ENCODE data around the gene KATNIP. TPM values are rescaled to one million over a fixed set of nuclear protein-coding genes. Genes with fewer than 3 reads are reported as not detected.

KATNIP gene
- total RNA-seq, 1 experiment from 2014 or later = 21.5 TPM

DNA sequence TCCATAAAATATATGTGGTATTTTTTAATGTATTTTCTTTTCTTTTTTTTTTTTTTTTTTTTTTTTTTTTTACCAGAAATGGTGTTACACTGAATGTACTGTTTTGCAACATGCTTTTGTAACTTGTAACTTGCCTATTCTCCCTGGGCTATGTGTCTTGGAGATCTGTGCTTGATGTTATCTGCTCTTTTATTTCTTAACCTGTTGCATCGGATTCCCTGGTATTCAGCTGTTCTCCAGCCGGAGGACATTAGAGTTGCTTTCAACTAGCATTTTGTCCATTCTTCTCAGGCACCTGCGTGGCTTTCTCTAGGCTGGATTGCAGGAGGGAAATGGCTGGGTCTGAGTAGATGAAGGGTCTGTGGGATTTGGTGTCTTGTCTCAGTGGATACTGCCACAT, 47.4 kb downstream of the KATNIP start:
- no peak overlapping the region for H3K27ac Mint-ChIP-seq (ENCODE audit: unreplicated experiment)
- Histone ChIP-seq H3K27me3 (replicated peaks; ENCODE audit: control insufficient read depth, insufficient read depth, low read length) (no peaks in the 10 kb centered on the region), H3K4me1 (no peaks in the 10 kb centered on the region), H3K36me3 (ENCODE audit: control insufficient read depth, insufficient read depth, low read length) (no peaks in the 10 kb centered on the region), H3K4me3 (ENCODE audit: low read depth, low read length) (no peak overlapping the region), H3K9me3 (no peaks in the 10 kb centered on the region)
- BruUV-seq (replicated peaks) = no TSS peak
- H3K36me3 Mint-ChIP-seq (ENCODE audit: insufficient read depth, unreplicated experiment) = no peaks in the 10 kb centered on the region
- H3K4me3 Mint-ChIP-seq (ENCODE audit: unreplicated experiment) = no peak overlapping the region
- no peaks in the 10 kb centered on the region for H3K27me3 Mint-ChIP-seq (ENCODE audit: insufficient read depth, unreplicated experiment)
- no peaks in the 10 kb centered on the region for H3K4me1 Mint-ChIP-seq (ENCODE audit: low read depth, unreplicated experiment)
- no peaks in the 10 kb centered on the region for H3K9me3 Mint-ChIP-seq (ENCODE audit: unreplicated experiment)
- TF ChIP-seq, protein P1, sequence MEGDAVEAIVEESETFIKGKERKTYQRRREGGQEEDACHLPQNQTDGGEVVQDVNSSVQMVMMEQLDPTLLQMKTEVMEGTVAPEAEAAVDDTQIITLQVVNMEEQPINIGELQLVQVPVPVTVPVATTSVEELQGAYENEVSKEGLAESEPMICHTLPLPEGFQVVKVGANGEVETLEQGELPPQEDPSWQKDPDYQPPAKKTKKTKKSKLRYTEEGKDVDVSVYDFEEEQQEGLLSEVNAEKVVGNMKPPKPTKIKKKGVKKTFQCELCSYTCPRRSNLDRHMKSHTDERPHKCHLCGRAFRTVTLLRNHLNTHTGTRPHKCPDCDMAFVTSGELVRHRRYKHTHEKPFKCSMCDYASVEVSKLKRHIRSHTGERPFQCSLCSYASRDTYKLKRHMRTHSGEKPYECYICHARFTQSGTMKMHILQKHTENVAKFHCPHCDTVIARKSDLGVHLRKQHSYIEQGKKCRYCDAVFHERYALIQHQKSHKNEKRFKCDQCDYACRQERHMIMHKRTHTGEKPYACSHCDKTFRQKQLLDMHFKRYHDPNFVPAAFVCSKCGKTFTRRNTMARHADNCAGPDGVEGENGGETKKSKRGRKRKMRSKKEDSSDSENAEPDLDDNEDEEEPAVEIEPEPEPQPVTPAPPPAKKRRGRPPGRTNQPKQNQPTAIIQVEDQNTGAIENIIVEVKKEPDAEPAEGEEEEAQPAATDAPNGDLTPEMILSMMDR (IDR thresholded peaks at IDR 0.05; ENCODE audit: insufficient read depth in 1 of 2, low read depth in 1 of 2, low read length in 1 of 2, severe bottlenecking in 1 of 2, unreplicated experiment in 1 of 2) = no peak
- no peak for DNase-seq
- POLR2A ChIA-PET = no interaction called here
- CTCF ChIA-PET = no interaction called here
- intact Hi-C loops (cut with micrococcal nuclease; ENCODE audit: unreplicated experiment) = no loop called here

DNA sequence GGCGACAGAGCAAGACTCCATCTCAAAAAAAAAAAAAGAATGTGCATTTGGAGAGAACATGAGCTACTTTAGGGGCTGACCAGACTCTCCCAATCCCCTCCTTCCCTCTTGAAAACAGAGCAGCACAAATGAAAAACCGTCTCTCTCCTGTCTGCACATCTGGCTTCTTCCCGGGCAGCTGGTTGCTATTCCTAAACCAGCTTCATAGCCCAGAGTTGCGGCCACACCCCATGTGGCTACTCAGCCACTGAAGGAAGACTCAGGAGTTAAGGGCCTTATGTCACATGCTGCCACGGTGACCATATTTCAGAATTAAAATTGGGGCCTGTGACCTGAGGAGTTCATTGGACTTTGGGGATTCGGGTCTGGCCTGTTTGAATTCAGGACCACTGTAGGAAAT, 48.3 kb downstream of the KATNIP start:
- Mint-ChIP-seq H3K9me3 (ENCODE audit: unreplicated experiment) (no peaks in the 10 kb centered on the region), H3K27me3 (ENCODE audit: insufficient read depth, unreplicated experiment) (no peaks in the 10 kb centered on the region), H3K4me3 (ENCODE audit: unreplicated experiment) (no peak overlapping the region), H3K4me1 (ENCODE audit: low read depth, unreplicated experiment) (no peaks in the 10 kb centered on the region), H3K27ac (ENCODE audit: unreplicated experiment) (no peak overlapping the region), H3K36me3 (ENCODE audit: insufficient read depth, unreplicated experiment) (no peaks in the 10 kb centered on the region)
- Histone ChIP-seq H3K9me3 (no peaks in the 10 kb centered on the region), H3K36me3 (ENCODE audit: control insufficient read depth, insufficient read depth, low read length) (no peaks in the 10 kb centered on the region), H3K27me3 (replicated peaks; ENCODE audit: control insufficient read depth, insufficient read depth, low read length) (no peaks in the 10 kb centered on the region), H3K4me3 (ENCODE audit: low read depth, low read length) (no peak overlapping the region), H3K4me1 (no peaks in the 10 kb centered on the region)
- intact Hi-C loops (cut with micrococcal nuclease; ENCODE audit: unreplicated experiment) = no loop called here
- no peak for DNase-seq
- BruUV-seq (replicated peaks) = no TSS peak
- ChIA-PET POLR2A (no interaction called here), CTCF (no interaction called here)
- TF ChIP-seq, protein P1 (IDR thresholded peaks at IDR 0.05; ENCODE audit: insufficient read depth in 1 of 2, low read depth in 1 of 2, low read length in 1 of 2, severe bottlenecking in 1 of 2, unreplicated experiment in 1 of 2) = no peak

DNA sequence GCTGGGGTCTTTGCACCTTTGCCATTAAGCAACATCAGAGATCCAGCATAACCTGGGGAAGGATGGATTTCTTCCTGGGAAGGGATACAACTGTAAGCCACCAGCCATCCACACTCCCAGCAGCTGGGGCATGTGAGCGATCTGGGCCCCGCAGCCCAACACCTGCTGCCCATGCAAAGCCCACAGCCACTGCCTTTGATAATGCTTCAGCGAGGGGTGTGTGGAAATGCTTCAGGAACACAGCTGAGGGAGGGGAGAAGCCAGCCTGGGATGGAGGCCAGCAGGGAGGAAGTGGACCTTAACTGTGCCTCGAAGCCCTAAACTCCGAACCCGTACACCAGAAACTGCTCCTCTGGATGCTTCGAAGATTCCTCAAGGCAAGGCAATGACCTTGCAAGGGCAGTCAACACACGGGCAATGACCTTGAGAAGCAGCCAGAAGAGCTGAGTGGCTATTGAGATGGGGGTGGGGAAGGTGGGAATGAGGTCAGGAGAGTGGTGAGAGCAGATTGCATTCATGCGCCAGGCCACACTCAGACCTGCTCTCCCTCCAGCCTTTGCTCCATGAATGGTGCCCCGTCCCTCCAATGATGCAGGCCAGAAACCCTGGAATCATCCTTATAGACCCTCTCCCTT, 49.1 kb downstream of the KATNIP start:
- DNase-seq = no peak
- intact Hi-C loops (cut with micrococcal nuclease; ENCODE audit: unreplicated experiment) = no loop called here
- H3K27me3 Mint-ChIP-seq (ENCODE audit: insufficient read depth, unreplicated experiment) = no peaks in the 10 kb centered on the region
- H3K36me3 ChIP-seq (ENCODE audit: control insufficient read depth, insufficient read depth, low read length) = no peaks in the 10 kb centered on the region
- CTCF ChIA-PET = no interaction called here
- no peaks in the 10 kb centered on the region for H3K4me1 Mint-ChIP-seq (ENCODE audit: low read depth, unreplicated experiment)
- no peaks in the 10 kb centered on the region for H3K36me3 Mint-ChIP-seq (ENCODE audit: insufficient read depth, unreplicated experiment)
- POLR2A ChIA-PET = no interaction called here
- no peaks in the 10 kb centered on the region for H3K9me3 ChIP-seq
- no peak overlapping the region for H3K27ac Mint-ChIP-seq (ENCODE audit: unreplicated experiment)
- no peaks in the 10 kb centered on the region for H3K27me3 ChIP-seq (replicated peaks; ENCODE audit: control insufficient read depth, insufficient read depth, low read length)
- no peaks in the 10 kb centered on the region for H3K4me1 ChIP-seq
- H3K9me3 Mint-ChIP-seq (ENCODE audit: unreplicated experiment) = no peaks in the 10 kb centered on the region
- BruUV-seq (replicated peaks) = no TSS peak
- TF ChIP-seq, protein P1 (IDR thresholded peaks at IDR 0.05; ENCODE audit: insufficient read depth in 1 of 2, low read depth in 1 of 2, low read length in 1 of 2, severe bottlenecking in 1 of 2, unreplicated experiment in 1 of 2) = no peak
- H3K4me3 Mint-ChIP-seq (ENCODE audit: unreplicated experiment) = no peak overlapping the region
- H3K4me3 ChIP-seq (ENCODE audit: low read depth, low read length) = no peak overlapping the region

Data from Caco-2 (cell line).